Activated naive CD8-positive, alpha-beta T cell treated with anti-CD3 and anti-CD28 coated beads, Interleukin-2, amount 50 U/mL, for 16 hours (primary cell): ENCODE measurements around the gene SOX6.

Experiments
- DNase-seq: peaks from one replicate; pipeline ENCODE4 v3.0.0-alpha.2; 2020; ENCODE audit warnings: low read depth, low spot score

The SOX6 gene

GRCh38 chr11:16321148-16321547, 35.2 kb downstream of the SOX6 start:
- DNase-seq: no peak

GRCh38 chr11:16318320-16318719, 38.0 kb downstream of the SOX6 start:
- no peak for DNase-seq

- no peak for DNase-seq
Observed at GRCh38 chr11:16317712-16318111, 38.6 kb downstream of the SOX6 start.

- DNase-seq: no peak
Observed at GRCh38 chr11:16313846-16314245, 42.5 kb downstream of the SOX6 start.

GRCh38 chr11:16312233-16312765, 44.0 kb downstream of the SOX6 start:
- no peak for DNase-seq

GRCh38 chr11:16311831-16312230, 44.5 kb downstream of the SOX6 start:
- DNase-seq: no peak

- DNase-seq: no peak
Observed at GRCh38 chr11:16310943-16311342, 45.4 kb downstream of the SOX6 start.

- no peak for DNase-seq
Observed at GRCh38 chr11:16309226-16309625, 47.1 kb downstream of the SOX6 start.

GRCh38 chr11:16301462-16301861, 54.9 kb downstream of the SOX6 start:
- no peak for DNase-seq

- no peak for DNase-seq
Observed at GRCh38 chr11:16299884-16300782, 56.2 kb downstream of the SOX6 start.

- DNase-seq: no peak
Observed at GRCh38 chr11:16299390-16299789, 57.0 kb downstream of the SOX6 start.

- no peak for DNase-seq
Observed at GRCh38 chr11:16297332-16297731, 59.0 kb downstream of the SOX6 start.

GRCh38 chr11:16296273-16296672, 60.1 kb downstream of the SOX6 start:
- DNase-seq: no peak

GRCh38 chr11:16295592-16295991, 60.8 kb downstream of the SOX6 start:
- no peak for DNase-seq

GRCh38 chr11:16293204-16293681, 63.1 kb downstream of the SOX6 start:
- no peak for DNase-seq

- no peak for DNase-seq
Observed at GRCh38 chr11:16292167-16292859, 64.0 kb downstream of the SOX6 start.

GRCh38 chr11:16291729-16292128, 64.6 kb downstream of the SOX6 start:
- DNase-seq: no peak

- DNase-seq: no peak
Observed at GRCh38 chr11:16289541-16289940, 66.8 kb downstream of the SOX6 start.

GRCh38 chr11:16287630-16288280, 68.6 kb downstream of the SOX6 start:
- DNase-seq: no peak

GRCh38 chr11:16286095-16286494, 70.3 kb downstream of the SOX6 start:
- no peak for DNase-seq

- no peak for DNase-seq
Observed at GRCh38 chr11:16280256-16280682, 76.1 kb downstream of the SOX6 start.

- DNase-seq: no peak
Observed at GRCh38 chr11:16279524-16279923, 76.8 kb downstream of the SOX6 start.
